GM18873 (cell line): ENCODE results near the gene PDCD1LG2.
"Not testable (repeated sequence)": the region's sequence is repeated elsewhere in the genome, so short reads cannot be mapped to it uniquely, and the experiment has no call there.

Source experiments
- ATAC-seq: cut with Tn5 transposase; IDR thresholded peaks from one replicate; pipeline ENCODE4 v1.9.1; 2021; ENCODE audit warnings: mild to moderate bottlenecking, moderate library complexity, moderate number of reproducible peaks; ENCODE audit not compliant: unreplicated experiment, low FRiP score

The PDCD1LG2 gene

DNA sequence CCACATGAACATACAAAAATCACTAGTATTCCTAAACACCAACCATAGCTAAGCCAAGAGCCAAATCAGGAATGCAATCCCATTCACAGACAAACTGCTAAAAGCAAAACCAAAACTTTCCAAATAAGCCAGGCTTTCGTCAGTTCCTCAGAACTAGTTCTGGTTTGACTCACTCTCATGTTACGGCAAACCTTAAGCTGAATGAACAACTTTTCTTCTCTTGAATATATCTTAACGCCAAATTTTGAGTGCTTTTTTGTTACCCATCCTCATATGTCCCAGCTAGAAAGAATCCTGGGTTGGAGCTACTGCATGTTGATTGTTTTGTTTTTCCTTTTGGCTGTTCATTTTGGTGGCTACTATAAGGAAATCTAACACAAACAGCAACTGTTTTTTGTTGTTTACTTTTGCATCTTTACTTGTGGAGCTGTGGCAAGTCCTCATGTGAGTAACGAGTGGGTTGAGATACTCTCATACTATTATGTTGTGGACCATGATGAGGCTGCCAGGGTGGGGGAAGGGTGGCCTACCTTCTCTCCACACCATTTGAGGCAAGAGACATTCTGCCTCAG, at the start of gene PDCD1LG2:
TSS of gene PDCD1LG2 (plus strand) at position 172 of the 572 bp plus-strand sequence. CDS start 12,016 bp downstream, outside the sequence.
- ATAC-seq: peak; percentile 63

DNA sequence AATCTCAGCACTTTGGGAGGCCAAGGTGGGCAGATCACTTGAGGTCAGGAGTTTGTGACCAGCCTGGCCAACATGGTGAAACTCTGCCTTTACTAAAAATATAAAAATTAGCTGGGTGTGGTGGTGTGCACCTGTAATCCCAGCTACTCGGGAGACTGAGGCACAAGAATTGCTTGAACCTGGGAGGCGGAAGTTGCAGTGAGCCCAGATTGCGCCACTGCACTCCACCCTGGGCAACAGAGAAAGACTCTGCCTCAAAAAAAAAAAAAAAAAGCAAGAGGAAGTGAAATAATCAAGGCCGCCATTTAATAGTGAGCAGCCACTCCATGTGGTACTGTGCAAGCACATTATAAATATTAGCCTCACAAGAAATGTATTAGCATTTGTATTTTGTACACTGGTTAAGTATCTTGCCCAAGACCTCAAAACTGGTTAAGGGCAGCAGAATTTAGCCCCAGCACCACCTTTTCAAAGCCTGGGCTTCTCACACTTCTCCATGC, 45.5 kb upstream of the PDCD1LG2 start:
- ATAC-seq: not testable (repeated sequence)

DNA sequence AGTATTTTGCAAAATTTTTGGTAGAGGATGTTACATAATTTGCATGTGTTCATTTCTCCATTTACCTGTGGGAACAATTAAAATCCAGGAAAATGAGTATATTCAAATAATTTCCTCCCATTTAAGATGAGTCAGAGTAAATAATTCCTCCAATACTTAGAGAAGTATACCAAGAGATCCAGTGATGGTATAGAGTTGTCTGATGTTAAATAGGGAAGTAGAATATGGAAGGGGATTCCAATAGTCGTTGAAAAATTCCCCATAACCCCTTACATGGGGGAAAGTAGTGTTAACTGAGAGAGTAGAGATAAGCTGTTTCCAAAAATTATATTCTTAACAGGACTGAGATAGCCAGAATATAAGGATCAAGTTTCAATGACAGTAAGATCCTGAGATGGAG, 44.3 kb upstream of the PDCD1LG2 start:
- no peak for ATAC-seq

- no peak for ATAC-seq
Measured at GRCh38 chr9:5466766-5467165, 43.6 kb upstream of the PDCD1LG2 start.

DNA sequence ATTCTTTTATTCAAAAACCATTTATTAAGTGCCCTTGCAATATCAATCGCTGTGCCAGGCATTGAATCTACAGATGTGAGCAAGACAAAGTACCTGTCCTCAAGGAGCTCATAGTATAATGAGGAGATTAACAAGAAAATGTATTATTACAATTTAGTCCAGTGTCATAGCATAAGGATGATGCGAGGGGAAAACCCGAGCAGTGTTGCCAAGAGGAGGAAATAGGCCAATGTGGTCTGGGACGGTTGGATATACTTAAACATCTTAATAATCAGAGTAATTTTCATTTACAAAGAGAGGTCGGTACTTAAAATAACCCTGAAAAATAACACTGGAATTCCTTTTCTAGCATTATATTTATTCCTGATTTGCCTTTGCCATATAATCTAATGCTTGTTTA, 41.5 kb upstream of the PDCD1LG2 start:
- ATAC-seq: no peak

DNA sequence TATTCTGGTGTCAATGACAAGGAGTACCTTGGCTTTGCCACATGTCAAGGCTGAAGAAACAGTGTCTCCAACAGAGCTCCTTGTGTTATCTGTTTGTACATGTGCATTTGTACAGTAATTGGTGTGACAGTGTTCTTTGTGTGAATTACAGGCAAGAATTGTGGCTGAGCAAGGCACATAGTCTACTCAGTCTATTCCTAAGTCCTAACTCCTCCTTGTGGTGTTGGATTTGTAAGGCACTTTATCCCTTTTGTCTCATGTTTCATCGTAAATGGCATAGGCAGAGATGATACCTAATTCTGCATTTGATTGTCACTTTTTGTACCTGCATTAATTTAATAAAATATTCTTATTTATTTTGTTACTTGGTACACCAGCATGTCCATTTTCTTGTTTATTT, 40.2 kb upstream of the PDCD1LG2 start:
- ATAC-seq: no peak

DNA sequence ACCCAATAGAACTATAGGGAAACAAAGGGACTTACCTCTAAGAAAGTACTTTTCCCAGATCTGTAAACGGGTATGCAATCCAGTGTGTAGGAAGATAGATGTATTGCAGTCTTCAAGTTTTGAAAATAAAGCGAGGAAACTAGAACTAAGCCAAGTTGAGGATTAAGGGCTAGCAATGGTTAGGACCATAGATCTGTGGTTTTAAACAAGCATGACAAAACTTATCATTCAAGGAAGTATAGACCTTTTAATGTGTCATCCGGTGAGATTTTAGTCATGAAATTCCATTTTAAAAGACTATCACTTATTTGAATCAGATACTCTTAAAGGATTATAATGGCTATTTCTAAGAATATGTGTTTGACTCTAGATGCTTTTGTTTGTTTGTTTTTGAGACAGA, 39.5 kb upstream of the PDCD1LG2 start:
- ATAC-seq: no peak

- ATAC-seq: not testable (repeated sequence)
Measured at GRCh38 chr9:5475611-5476010, 34.7 kb upstream of the PDCD1LG2 start.

GRCh38 chr9:5478206-5478605, 32.1 kb upstream of the PDCD1LG2 start:
- no peak for ATAC-seq

DNA sequence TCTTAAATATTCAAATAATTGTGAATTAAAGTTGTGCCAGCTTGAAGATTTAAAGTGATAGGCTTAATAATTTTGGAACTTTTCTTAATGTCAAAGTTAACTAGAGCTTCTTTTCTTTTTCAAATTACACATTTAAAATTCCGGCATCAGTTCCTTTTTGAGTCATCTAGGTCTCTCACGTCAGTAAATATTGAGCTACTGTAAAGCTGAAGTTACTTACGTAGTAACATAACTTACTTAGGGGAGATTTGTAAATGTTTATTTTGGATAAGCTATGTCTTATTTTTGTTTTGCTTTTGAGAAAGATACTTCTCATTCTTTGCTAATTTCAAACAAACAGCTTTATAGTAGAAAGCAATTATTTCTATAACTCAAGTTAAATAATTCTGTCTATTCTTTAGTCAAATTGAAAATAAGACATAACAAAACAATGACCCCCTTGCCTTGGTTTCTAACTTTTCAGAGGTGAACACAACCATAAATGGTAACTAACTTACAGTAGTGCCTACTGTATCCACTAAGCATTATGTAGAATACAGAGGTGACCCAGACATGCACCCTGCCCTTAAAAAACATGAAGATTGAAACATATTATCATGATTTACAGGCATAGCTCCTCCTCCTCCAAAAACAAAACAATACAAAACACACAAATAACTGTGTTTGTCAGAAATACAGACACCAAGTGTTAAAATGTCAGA, 30.2 kb upstream of the PDCD1LG2 start:
- no peak for ATAC-seq

DNA sequence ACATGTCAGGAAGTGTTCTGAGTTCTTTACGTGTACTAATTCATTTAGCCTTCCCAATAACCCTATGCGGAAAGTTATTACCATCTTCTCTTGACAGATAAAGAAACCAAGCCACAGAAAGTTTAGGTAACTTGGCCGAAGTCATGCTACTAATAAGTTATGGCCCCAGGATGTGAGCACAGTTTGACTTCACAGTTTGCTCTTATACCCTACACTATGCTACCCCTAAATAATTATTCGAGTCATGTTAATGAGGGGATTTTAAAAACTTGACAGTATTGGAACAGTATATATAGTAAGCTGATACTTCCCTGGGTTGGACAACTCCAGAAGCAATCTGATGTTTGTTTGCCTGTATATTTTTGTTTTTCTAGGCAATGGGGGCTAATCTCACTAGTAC, 29.4 kb upstream of the PDCD1LG2 start:
- ATAC-seq: no peak

DNA sequence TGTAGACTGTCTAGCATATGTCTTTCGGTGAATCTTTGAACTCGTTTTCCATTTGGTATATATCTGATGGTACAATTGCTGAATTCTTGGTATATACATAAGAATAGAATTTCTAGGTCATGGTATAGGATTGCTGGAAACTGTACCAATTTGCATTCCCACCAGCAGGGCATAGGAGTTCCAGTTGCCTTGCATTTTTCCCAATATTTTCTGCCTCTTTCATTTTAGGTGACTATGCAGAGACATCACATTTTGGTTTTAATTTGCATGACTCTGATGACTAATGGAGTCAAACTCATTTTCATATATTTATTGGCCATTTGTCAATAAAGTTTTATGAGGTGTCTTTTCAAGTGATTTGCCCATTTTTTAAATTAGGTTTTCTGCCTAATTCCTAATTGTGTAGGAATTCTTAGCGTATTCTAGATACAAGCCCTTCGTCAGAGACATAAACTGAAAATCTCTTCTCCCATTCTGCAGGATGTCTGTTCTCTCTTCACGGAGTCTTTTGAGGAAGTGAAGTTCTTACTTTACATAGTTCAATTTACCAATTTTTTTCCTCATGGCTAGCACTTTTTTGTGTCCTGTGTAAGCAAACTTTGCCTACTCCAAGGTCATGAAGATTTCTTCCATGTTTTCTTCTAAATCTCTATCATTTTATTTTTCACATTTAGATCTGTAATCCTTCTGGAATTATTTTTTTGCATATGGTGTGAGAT, 28.9 kb upstream of the PDCD1LG2 start:
- no peak for ATAC-seq

DNA sequence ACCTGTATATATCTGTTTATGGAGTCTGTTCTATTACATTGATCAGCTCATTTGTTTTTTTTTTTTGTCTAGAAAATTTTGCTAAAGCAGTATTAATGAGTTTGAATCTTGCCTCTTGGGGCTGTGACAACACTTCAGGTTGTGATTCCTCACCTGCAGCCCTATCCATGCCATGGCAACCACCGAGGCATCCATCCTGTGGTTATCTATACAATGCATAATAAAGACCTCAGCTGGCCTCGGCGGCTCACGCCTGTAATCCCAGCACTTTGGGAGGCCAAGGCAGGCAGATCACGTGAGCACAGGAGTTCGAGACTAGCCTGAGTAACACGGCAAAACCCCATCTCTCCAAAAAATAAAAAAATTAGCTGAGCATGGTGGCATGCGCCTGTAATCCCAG, 28.1 kb upstream of the PDCD1LG2 start:
- no peak for ATAC-seq

GRCh38 chr9:5483306-5483705, 27.0 kb upstream of the PDCD1LG2 start:
- ATAC-seq: no peak

- ATAC-seq: no peak
Measured at GRCh38 chr9:5485378-5486085, 24.8 kb upstream of the PDCD1LG2 start.

GRCh38 chr9:5486988-5487387, 23.3 kb upstream of the PDCD1LG2 start:
- no peak for ATAC-seq

- no peak for ATAC-seq
Measured at GRCh38 chr9:5488221-5489008, 21.9 kb upstream of the PDCD1LG2 start.

DNA sequence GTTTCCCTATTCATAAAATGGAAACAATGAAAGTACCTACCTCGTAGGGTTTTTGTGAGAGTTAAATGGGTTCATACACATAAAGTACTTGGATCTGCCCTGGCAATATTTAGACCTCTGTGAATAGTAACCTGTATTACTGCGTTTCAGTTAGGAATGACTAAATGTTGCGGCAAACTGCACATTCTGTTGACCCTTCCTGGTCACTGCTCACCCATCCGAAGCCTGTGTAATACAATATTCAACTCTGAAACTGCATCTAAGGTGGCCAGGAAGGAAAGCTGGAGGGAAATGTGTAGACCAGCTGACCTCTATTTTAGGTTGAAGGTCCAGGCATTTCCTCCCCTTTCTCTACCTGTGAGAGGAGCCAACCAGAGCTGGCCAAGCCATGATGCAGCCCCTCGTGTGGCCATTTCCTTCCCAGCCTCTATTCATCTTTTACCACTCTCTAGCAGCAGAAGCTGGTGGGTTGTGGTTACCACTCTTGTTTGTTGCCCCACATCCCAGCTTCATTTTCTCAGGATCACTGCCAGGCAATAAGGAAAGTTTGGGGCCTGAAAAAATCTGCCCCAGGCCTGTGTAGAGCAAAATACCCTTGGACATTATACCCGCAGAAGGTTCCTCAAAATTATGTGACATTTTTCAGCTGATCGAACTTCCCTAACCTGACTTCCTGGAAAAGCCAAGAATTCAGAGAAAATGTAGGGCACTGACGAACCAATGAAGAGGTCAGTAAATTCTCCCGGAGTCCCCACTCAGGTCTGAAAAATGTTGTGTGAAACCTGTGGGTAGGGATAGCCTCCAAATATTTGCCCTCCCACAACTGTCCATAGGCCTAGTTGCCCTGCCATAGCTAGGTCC, 20.5 kb upstream of the PDCD1LG2 start:
- ATAC-seq: no peak

GRCh38 chr9:5492965-5493678, 17.2 kb upstream of the PDCD1LG2 start:
- no peak for ATAC-seq
